GM21576 (cell line): ENCODE data around the gene LBH.

Experiments used
- ATAC-seq: cut with Tn5 transposase; IDR thresholded peaks from one replicate; pipeline ENCODE4 v1.9.1; 2021; ENCODE audit warnings: mild to moderate bottlenecking, moderate library complexity; ENCODE audit not compliant: unreplicated experiment

LBH gene

GRCh38 chr2:30272286-30272685 lies 41.0 kb downstream of the LBH start:
- no peak for ATAC-seq

- no peak for ATAC-seq
Measured at GRCh38 chr2:30272761-30273573, 41.6 kb downstream of the LBH start.

- no peak for ATAC-seq
Measured at GRCh38 chr2:30273574-30273929, 42.2 kb downstream of the LBH start.

- ATAC-seq, result no peak
Measured at GRCh38 chr2:30275256-30275655, 43.9 kb downstream of the LBH start.

- no peak for ATAC-seq
Measured at GRCh38 chr2:30276455-30276911, 45.1 kb downstream of the LBH start.

GRCh38 chr2:30277582-30277981 lies 46.2 kb downstream of the LBH start:
- no peak for ATAC-seq

GRCh38 chr2:30278419-30278818 lies 47.1 kb downstream of the LBH start:
- ATAC-seq, result no peak

GRCh38 chr2:30280596-30281434 lies 49.5 kb downstream of the LBH start:
- ATAC-seq, result no peak

- ATAC-seq, result peak; percentile 71
Measured at GRCh38 chr2:30282081-30282480, 50.7 kb downstream of the LBH start.

- no peak for ATAC-seq
Measured at GRCh38 chr2:30282721-30283120, 51.4 kb downstream of the LBH start.

- ATAC-seq, result no peak
Measured at GRCh38 chr2:30283931-30284565, 52.7 kb downstream of the LBH start.

- ATAC-seq, result no peak
Measured at GRCh38 chr2:30285758-30286157, 54.4 kb downstream of the LBH start.

GRCh38 chr2:30287190-30287840 lies 56.0 kb downstream of the LBH start:
- ATAC-seq, result no peak

GRCh38 chr2:30287857-30288513 lies 56.7 kb downstream of the LBH start:
- ATAC-seq, result peak; percentile 70

GRCh38 chr2:30288561-30288960 lies 57.2 kb downstream of the LBH start:
- ATAC-seq, result no peak

GRCh38 chr2:30293303-30293921 lies 62.1 kb downstream of the LBH start:
- ATAC-seq, result no peak

GRCh38 chr2:30294133-30294532 lies 62.8 kb downstream of the LBH start:
- no peak for ATAC-seq

- no peak for ATAC-seq
Measured at GRCh38 chr2:30296496-30296895, 65.2 kb downstream of the LBH start.

GRCh38 chr2:30298302-30298701 lies 67.0 kb downstream of the LBH start:
- no peak for ATAC-seq

GRCh38 chr2:30300122-30300455 lies 68.8 kb downstream of the LBH start:
- ATAC-seq, result no peak
